Fibroblast of skin of left biceps (primary cell): Measurements from ENCODE around the gene DNAH6.
A peak's percentile ranks its signal among the peaks of the same experiment; 100 is the strongest.
"Not testable (repeated sequence)": the region's sequence is repeated elsewhere in the genome, so short reads cannot be mapped to it uniquely, and the experiment has no call there.

Experiments
- DNase-seq, 2 experiments: peaks; one replicate each; pipeline ENCODE4 v3.0.0-alpha.2; 2013; ENCODE audit warnings: low read depth in 2 of 2

DNAH6 gene

DNA sequence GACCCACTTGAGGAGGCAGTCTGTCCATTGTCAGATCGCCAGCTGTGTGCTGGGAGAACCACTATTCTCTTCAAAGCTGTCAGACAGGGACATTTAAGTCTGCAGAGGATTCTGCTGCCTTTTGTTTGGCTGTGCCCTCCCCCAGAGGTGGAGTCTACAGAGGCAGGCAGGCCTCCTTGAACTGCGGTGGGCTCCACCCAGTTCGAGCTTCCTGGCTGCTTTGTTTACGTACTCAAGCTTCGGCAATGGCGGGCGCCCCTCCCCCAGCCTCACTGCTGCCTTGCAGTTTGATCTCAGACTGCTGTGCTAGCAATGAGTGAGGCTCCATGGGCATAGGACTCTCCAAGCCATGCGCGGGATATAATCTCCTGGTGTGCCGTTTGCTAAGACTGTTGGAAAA is 5.3 kb upstream of the DNAH6 start:
- DNase-seq = not testable (repeated sequence)

DNA sequence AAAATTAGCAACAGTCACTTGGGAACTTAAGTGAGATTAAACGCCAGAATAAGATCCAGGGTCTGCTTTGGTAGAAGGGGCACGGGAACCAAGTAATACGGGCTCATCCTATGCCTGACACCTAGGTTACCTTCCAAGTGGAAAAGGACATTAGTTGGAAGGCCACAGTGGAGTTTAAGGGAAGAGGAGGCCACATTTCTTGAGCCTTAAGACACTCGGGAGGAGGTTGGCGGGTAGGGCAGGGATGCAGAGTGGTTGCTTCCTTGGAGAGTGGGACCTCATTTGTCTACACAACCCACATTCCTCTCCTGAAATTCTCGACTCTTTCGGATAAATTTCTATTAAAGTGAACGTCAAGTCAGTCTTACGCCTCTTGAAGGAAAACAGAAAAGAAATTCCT is 510 bp upstream of the DNAH6 start:
- DNase-seq = no peak

DNA sequence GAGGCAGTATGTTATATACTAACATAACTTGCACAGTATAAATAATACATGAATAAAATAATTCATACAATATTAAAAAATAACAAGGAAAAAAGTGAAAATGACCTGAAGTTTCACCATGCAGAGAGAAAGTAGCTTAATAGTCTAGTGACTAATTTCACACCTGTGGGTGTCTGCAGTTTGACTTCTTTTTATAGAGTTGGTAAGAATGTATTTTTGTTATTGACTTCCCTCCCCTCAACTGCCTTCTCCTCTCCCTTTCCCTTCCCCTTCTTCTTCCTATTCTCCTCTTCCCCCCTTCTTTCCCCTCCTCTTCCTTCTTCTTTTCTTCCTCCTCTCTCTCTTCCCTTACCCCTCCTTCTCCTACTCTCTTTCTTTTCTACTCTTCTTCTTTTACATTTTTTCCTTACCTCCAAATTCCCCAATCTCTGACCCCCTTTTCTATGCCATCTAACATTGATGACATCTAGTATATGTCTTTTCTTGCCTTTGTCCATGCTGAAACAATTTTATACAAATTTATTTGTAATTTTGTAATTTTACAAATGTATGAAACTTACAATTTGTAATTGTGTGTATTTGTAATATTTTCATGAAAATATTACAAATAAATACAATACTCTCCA is 3.1 kb downstream of the DNAH6 start:
- no peak for DNase-seq

- no peak for DNase-seq
Observed at GRCh38 chr2:84526562-84526961, 10.3 kb downstream of the DNAH6 start.

- DNase-seq = no peak
Observed at GRCh38 chr2:84527137-84528129, 11.1 kb downstream of the DNAH6 start.

- DNase-seq = no peak
Observed at GRCh38 chr2:84532291-84532690, 16.0 kb downstream of the DNAH6 start.

- no peak for DNase-seq
Observed at GRCh38 chr2:84534225-84534624, 17.9 kb downstream of the DNAH6 start.

DNA sequence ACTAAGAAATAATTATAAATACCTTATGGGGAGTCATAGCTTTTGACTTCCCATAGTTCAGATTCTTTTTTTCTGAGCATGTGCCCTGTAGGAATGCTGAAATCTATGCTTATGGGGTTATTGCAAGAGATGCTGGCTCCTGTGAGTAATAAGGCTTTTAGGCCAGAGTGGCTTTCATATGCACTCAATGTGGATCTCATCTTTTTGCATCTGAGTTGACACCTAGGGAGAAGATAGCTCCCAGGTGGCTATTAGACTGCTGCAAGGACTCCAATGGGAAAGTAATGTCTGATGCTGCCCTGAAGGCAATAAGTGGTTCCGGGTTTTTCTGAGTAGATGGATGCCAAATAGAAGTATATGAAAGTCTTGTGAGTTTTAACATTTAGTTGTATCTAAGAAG is 21.0 kb downstream of the DNAH6 start:
- DNase-seq = no peak

GRCh38 chr2:84539729-84540128 is 23.4 kb downstream of the DNAH6 start:
- no peak for DNase-seq

DNA sequence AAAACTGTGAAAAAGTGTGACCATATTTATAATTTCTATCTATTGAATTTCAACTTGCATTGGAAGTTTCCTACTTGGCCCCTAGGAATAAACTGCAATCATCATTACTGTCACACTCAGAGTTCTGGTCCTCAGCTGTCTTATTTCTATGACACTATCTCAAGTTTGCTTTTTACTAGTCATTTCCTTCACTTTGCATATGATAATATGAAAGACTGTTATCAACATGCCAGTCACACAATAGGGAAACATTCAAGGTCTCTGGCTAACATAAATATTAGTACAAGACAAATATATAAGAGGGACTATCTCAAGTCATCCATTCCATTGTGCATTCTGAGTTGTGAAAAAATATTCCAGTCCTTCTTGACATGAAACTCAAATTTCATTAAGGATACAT is 28.7 kb downstream of the DNAH6 start:
- no peak for DNase-seq

GRCh38 chr2:84546551-84546950 is 30.3 kb downstream of the DNAH6 start:
- no peak for DNase-seq

DNA sequence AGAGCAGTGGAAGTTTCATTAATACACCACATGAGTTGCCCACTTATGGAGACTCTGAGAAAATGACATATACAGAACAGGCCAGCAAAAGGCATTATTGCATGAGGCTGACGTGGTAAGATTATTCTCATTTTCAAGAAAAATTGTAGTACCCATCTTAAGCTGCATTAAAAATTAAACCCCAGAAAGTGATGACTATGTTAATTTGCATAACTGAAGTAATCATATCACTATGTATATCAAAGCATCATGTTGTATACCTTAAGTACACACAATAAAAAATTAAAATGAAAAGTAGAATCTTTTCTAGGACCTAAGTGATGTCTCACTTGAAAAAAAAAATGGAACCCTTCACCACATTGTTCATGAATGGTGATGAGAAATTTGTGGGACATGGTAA is 32.0 kb downstream of the DNAH6 start:
- no peak for DNase-seq

- no peak for DNase-seq
Observed at GRCh38 chr2:84550916-84551315, 34.6 kb downstream of the DNAH6 start.

DNA sequence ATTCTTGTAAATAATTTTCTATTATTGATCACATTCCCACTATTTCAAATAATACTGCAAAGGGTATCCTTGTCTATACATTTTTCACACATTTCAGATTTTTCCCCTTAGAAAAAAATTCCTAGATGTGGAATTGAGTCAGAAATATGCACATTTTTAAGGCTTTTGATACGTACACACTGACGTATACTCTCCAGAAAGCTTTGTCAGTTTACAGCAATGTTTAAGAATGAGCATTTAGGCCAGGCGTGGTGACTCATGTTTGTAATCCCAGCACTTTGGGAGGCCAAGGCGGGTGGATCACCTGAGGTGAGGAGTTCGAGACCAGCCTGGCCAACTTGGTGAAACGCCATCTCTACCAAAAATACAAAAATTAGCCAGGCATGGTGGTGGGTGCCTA is 35.2 kb downstream of the DNAH6 start:
- not testable (repeated sequence) for DNase-seq

- no peak for DNase-seq
Observed at GRCh38 chr2:84556190-84556589, 39.9 kb downstream of the DNAH6 start.

DNA sequence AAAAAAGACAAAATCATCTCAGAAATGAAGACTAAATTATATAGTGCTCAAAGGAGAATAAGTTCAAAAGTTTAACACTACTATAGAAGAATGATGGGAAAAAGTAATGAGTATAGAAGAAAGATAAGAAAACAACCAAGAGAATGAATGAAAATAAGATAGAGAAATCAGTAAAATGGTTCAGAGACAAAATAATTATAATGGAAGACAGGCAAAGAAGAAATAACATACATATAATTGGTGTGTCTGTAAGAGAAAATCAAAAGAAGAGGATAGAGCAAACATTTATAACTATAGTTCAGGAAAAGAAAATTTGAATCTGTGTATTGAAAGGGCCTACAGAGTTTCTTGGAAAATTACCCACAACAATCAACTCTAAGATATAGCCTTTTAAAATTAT is 43.5 kb downstream of the DNAH6 start:
- no peak for DNase-seq

- DNase-seq = no peak
Observed at GRCh38 chr2:84579661-84580060, 63.4 kb downstream of the DNAH6 start.

DNA sequence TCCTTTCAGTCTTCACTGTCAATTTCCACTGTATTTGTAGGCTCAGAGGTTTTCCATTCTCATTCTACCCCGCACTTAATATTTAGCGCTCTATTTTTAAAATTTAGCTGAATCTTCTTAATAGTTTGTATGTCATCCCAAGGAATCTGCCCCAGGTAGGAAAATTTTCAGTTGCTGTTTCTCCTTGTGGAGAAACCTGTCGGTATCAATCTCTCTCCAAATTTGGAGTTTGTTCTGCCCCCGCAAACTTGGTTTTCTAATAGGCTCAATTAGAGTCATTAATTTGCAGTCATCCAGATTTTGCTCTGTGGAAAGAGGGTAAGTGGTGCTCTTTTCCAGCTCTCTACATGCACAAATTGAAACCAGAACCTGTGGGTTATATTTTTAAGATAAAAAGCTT is 87.6 kb downstream of the DNAH6 start:
- DNase-seq = no peak

DNA sequence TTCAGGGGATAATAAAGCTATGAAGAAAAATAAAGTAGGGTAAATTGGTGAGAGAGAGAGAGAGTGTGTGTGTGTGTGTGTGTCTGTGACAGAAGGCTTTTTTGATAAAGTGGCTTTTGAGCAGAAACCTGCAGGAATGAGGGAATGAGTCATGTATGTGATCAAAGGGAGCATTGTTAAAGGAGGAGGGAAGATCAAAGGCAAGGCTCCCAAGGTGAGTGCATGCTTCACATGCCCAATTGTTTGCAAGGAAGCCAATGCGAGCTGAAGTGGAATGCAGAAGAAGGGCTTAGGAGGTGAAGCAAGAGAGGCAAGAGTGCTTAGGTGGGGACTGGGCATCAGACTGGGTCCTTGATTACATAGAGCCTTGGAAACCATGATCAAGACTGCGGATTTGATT is 96.8 kb downstream of the DNAH6 start:
- DNase-seq = no peak

GRCh38 chr2:84619794-84620371 is 103.6 kb downstream of the DNAH6 start:
- no peak for DNase-seq

- no peak for DNase-seq
Observed at GRCh38 chr2:84628486-84628885, 112.2 kb downstream of the DNAH6 start.

DNA sequence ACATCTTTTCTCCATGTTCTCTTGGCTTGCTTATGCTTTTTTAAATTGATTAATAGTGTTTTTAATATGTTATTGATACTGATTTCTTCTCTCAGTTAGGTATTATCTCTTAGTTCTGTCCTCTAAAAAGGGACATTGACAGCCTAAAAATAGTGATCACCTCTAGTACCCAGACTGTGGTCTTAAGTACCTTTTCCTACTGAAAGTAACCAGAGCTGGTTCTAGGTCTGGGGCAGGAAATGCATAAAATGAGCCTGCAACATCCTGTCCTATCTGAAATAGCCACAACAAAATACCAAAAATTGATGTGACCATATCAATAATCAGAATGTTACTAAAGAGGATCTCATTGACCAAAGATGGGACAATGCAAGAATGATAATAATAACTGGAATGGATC is 113.3 kb downstream of the DNAH6 start:
- no peak for DNase-seq

DNA sequence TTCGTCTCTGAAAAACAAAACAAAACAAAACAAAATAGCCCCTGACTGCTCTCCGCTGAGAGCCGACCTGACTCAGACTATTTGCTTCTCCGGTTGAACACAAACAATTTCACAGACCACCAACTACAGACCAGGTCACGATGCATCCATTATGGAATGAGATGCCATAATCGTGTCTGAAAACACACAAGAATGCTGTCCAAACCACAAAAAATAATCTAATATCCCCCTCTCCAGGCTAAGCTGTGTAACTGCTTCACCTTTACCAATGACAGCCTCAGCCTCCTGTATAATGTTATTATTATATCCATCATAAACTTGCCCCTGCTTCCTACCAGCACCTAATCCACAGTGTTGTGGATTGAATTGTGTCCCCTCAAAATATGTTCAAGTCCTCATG is 114.7 kb downstream of the DNAH6 start:
- DNase-seq = peak in 1 of 2 experiments; percentile 1
